ENCODE results near the gene C12orf76. TPM values are rescaled to one million over a fixed set of nuclear protein-coding genes. Genes with fewer than 3 reads are reported as not detected.
A peak's percentile ranks its signal among the peaks of the same experiment; 100 is the strongest.

The C12orf76 gene
- total RNA-seq, 1 donor, result 7.6 TPM

DNA sequence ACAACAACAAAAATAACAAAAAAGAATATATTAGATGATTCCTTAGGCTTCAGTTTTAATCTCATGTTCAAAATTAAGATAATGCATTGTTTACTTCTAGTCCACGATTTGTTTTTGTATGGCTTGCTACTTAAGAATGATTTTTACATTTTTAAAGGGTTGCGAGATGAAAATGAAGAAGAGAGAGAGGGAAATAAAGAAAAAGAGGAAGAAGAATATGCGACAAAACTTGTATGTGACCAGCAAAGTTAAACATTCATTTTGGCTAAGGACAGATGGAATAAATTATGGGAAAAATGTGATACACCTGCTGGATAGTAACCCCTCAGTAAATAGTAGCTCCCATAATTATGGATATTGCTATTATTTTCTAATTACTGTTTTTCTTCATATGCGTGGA, 50.9 kb downstream of the C12orf76 start:
- peaks cover 27% of the 10 kb centered on the region for H4K20me1 ChIP-seq (ENCODE audit: insufficient read depth, low read length)
- TF ChIP-seq, protein P1, sequence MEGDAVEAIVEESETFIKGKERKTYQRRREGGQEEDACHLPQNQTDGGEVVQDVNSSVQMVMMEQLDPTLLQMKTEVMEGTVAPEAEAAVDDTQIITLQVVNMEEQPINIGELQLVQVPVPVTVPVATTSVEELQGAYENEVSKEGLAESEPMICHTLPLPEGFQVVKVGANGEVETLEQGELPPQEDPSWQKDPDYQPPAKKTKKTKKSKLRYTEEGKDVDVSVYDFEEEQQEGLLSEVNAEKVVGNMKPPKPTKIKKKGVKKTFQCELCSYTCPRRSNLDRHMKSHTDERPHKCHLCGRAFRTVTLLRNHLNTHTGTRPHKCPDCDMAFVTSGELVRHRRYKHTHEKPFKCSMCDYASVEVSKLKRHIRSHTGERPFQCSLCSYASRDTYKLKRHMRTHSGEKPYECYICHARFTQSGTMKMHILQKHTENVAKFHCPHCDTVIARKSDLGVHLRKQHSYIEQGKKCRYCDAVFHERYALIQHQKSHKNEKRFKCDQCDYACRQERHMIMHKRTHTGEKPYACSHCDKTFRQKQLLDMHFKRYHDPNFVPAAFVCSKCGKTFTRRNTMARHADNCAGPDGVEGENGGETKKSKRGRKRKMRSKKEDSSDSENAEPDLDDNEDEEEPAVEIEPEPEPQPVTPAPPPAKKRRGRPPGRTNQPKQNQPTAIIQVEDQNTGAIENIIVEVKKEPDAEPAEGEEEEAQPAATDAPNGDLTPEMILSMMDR (IDR thresholded peaks at IDR 0.05; ENCODE audit: extremely low read depth, low read depth, low read length), result no peak
- DNase-seq (ENCODE audit: insufficient read length, low spot score, missing footprints), result no peak
- H3K4me3 ChIP-seq (ENCODE audit: insufficient read depth, low read length), result no peak overlapping the region
- H3K4me1 ChIP-seq (ENCODE audit: insufficient read depth, low read length), result peaks cover 46% of the 10 kb centered on the region
- H3K36me3 ChIP-seq (ENCODE audit: insufficient read depth, low read length), result no peaks in the 10 kb centered on the region
- no peak overlapping the region for H3K4me2 ChIP-seq (ENCODE audit: insufficient read depth, low read length)
- no peaks in the 10 kb centered on the region for H3K27me3 ChIP-seq (ENCODE audit: insufficient read depth, low read length)
- H3K79me2 ChIP-seq (ENCODE audit: insufficient read depth, low read length), result peaks cover 59% of the 10 kb centered on the region
- no peak overlapping the region for H2AFZ ChIP-seq (ENCODE audit: low read length)
- H3K27ac ChIP-seq (ENCODE audit: low read depth, low read length), result no peak overlapping the region
- H3K9me3 ChIP-seq (ENCODE audit: low read depth, low read length), result no peaks in the 10 kb centered on the region

DNA sequence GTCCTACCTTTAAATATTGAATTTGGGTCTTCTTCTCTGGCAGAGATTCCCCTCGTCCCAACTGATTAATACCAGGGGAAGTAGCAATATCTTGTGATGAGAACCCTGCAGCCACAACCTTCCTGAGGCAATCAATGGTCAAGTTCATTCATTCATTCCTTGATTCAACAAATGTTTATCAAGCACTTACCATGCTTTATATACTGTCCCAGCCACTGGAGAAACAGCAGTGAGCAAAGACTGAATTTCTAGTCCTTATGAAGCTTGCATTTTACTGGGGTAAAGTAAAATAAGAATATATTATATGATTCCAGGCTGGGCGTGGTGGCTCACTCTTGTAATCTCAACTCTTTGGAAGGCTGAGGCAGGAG, 51.9 kb downstream of the C12orf76 start:
- H3K27ac ChIP-seq (ENCODE audit: low read depth, low read length), result peak overlapping the region; percentile 73
- peak overlapping the region; percentile 82 for H3K4me2 ChIP-seq (ENCODE audit: insufficient read depth, low read length)
- no peaks in the 10 kb centered on the region for H3K27me3 ChIP-seq (ENCODE audit: insufficient read depth, low read length)
- H4K20me1 ChIP-seq (ENCODE audit: insufficient read depth, low read length), result peaks cover 29% of the 10 kb centered on the region
- peaks cover 67% of the 10 kb centered on the region for H3K79me2 ChIP-seq (ENCODE audit: insufficient read depth, low read length)
- TF ChIP-seq, protein P1 (IDR thresholded peaks at IDR 0.05; ENCODE audit: extremely low read depth, low read depth, low read length), result no peak
- peak overlapping the region; percentile 85 for H3K4me3 ChIP-seq (ENCODE audit: insufficient read depth, low read length)
- H2AFZ ChIP-seq (ENCODE audit: low read length), result peak overlapping the region; percentile 89
- DNase-seq (ENCODE audit: insufficient read length, low spot score, missing footprints), result no peak
- peaks cover 5% of the 10 kb centered on the region for H3K36me3 ChIP-seq (ENCODE audit: insufficient read depth, low read length)
- peaks cover 40% of the 10 kb centered on the region for H3K4me1 ChIP-seq (ENCODE audit: insufficient read depth, low read length)
- H3K9me3 ChIP-seq (ENCODE audit: low read depth, low read length), result no peaks in the 10 kb centered on the region

DNA sequence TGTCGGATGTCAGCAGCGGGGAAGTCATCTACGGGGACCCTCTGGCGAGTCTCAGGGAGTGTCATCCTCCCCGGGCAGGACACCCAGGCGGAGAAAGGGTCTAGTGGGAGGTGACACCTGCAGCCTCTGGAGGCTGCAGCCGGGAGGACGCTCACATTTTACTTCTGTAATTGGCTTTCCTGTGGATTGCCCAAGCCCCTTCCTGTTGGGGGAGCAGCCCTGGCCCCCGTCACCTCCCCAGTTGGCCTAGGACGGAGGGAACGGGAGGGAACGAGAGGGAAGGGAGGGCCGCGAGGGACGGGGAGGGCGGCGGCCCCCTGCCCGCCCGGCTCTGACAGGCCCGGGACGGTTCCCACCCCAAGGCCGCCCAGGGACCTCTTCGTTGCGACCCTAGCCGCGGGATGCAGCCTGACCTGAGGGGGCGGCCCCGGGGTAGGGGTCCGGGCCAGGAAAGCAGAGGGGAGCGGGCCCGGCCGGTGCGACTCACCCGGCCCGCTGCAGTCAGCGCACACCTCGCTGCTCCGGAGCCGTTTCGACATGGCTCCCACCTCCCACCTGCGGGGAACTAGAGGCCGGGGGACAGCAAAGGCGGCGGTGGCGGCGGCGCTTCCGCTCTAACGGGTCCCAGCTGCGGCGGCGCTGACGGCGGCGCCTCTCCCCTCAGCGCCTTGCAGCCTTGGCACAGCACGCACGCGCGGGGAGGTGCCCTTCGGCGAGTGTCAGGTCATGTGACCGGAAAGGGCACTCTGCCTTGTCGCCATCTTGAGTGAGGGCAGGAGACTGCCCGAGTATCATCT, 52.4 kb downstream of the C12orf76 start, which contains the start of gene GIT2:
Gene GIT2 (minus strand): TSS at position 683 of the 797 bp plus-strand sequence. CDS start 144 bp downstream, at position 539.
- Histone ChIP-seq H3K4me2 (ENCODE audit: insufficient read depth, low read length) (peak within 1 kb of the TSS; percentile 82), H3K79me2 (ENCODE audit: insufficient read depth, low read length) (peaks cover 68% of the 10 kb centered on the region)

DNA sequence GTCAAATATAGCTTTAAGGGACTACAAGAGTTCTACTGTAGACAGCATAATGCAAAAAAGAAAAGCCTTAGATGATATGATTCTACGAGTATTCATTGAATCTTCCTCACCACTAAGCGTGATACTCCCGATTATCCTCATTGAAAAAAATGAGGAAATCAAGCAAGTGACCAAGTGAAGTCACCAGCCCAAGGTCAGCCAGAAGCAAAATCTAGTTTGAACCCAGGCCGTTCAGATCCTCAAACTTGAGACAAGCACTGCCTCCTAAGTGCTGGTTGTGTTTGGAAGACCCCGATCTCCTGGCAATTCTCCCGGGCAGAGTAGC, 53.0 kb downstream of the C12orf76 start:
- H2AFZ ChIP-seq (ENCODE audit: low read length), result peak overlapping the region; percentile 89
- no peak for DNase-seq (ENCODE audit: insufficient read length, low spot score, missing footprints)

More for the DNA sequence above, 52.4 kb downstream of the C12orf76 start, which contains the start of gene GIT2:
- Histone ChIP-seq H3K9me3 (ENCODE audit: low read depth, low read length) (no peaks in the 10 kb centered on the region), H3K27ac (ENCODE audit: low read depth, low read length) (peak within 1 kb of the TSS; percentile 73), H3K4me1 (ENCODE audit: insufficient read depth, low read length) (peaks cover 34% of the 10 kb centered on the region), H3K36me3 (ENCODE audit: insufficient read depth, low read length) (peaks cover 9% of the 10 kb centered on the region), H4K20me1 (ENCODE audit: insufficient read depth, low read length) (peaks cover 29% of the 10 kb centered on the region), H3K4me3 (ENCODE audit: insufficient read depth, low read length) (peak within 1 kb of the TSS; percentile 85), H3K27me3 (ENCODE audit: insufficient read depth, low read length) (no peaks in the 10 kb centered on the region), H2AFZ (ENCODE audit: low read length) (peak within 1 kb of the TSS; percentile 89)
- peak; percentile 98 for DNase-seq (ENCODE audit: insufficient read length, low spot score, missing footprints)
- TF ChIP-seq, protein P1 (IDR thresholded peaks at IDR 0.05; ENCODE audit: extremely low read depth, low read depth, low read length), result no peak

More for the DNA sequence above, 53.0 kb downstream of the C12orf76 start:
- Histone ChIP-seq H3K9me3 (ENCODE audit: low read depth, low read length) (no peaks in the 10 kb centered on the region), H3K27ac (ENCODE audit: low read depth, low read length) (peak overlapping the region; percentile 73), H3K27me3 (ENCODE audit: insufficient read depth, low read length) (no peaks in the 10 kb centered on the region), H3K4me2 (ENCODE audit: insufficient read depth, low read length) (peak overlapping the region; percentile 82), H3K79me2 (ENCODE audit: insufficient read depth, low read length) (peaks cover 69% of the 10 kb centered on the region), H3K4me3 (ENCODE audit: insufficient read depth, low read length) (peak overlapping the region; percentile 85), H3K4me1 (ENCODE audit: insufficient read depth, low read length) (peaks cover 33% of the 10 kb centered on the region), H4K20me1 (ENCODE audit: insufficient read depth, low read length) (peaks cover 29% of the 10 kb centered on the region), H3K36me3 (ENCODE audit: insufficient read depth, low read length) (peaks cover 14% of the 10 kb centered on the region)
- TF ChIP-seq, protein P1 (IDR thresholded peaks at IDR 0.05; ENCODE audit: extremely low read depth, low read depth, low read length), result no peak

All from osteoblast (primary cell).